SW480 (cell line): ENCODE data around the gene SLIT3.

Source experiments
- DNase-seq: peaks from one replicate; pipeline ENCODE4 v3.0.0-alpha.2; 2016; ENCODE audit warnings: low spot score

SLIT3 gene

GRCh38 chr5:169174923-169175322 is 126.0 kb downstream of the SLIT3 start:
- DNase-seq, result peak; percentile 97

- no peak for DNase-seq
Observed at GRCh38 chr5:169173372-169173771, 127.6 kb downstream of the SLIT3 start.

- DNase-seq, result no peak
Observed at GRCh38 chr5:169171515-169171914, 129.4 kb downstream of the SLIT3 start.

- peak; percentile 79 for DNase-seq
Observed at GRCh38 chr5:169169783-169170182, 131.2 kb downstream of the SLIT3 start.

GRCh38 chr5:169168280-169168679 is 132.7 kb downstream of the SLIT3 start:
- no peak for DNase-seq

- DNase-seq, result no peak
Observed at GRCh38 chr5:169166078-169166477, 134.9 kb downstream of the SLIT3 start.

GRCh38 chr5:169165052-169165451 is 135.9 kb downstream of the SLIT3 start:
- DNase-seq, result peak; percentile 66

- DNase-seq, result peak; percentile 98
Observed at GRCh38 chr5:169164481-169164925, 136.4 kb downstream of the SLIT3 start.

GRCh38 chr5:169162407-169162806 is 138.5 kb downstream of the SLIT3 start:
- peak; percentile 50 for DNase-seq

- DNase-seq, result peak; percentile 100
Observed at GRCh38 chr5:169161022-169161680, 139.8 kb downstream of the SLIT3 start.

GRCh38 chr5:169160405-169160901 is 140.5 kb downstream of the SLIT3 start:
- DNase-seq, result peak; percentile 75

- no peak for DNase-seq
Observed at GRCh38 chr5:169158764-169159163, 142.2 kb downstream of the SLIT3 start.

- DNase-seq, result peak; percentile 94
Observed at GRCh38 chr5:169157064-169157463, 143.9 kb downstream of the SLIT3 start.

GRCh38 chr5:169154679-169155078 is 146.3 kb downstream of the SLIT3 start:
- no peak for DNase-seq

- DNase-seq, result no peak
Observed at GRCh38 chr5:169153405-169153804, 147.5 kb downstream of the SLIT3 start.

- no peak for DNase-seq
Observed at GRCh38 chr5:169152946-169153345, 148.0 kb downstream of the SLIT3 start.

- no peak for DNase-seq
Observed at GRCh38 chr5:169152453-169152852, 148.5 kb downstream of the SLIT3 start.

- DNase-seq, result no peak
Observed at GRCh38 chr5:169151051-169151805, 149.7 kb downstream of the SLIT3 start.

- no peak for DNase-seq
Observed at GRCh38 chr5:169150108-169150507, 150.8 kb downstream of the SLIT3 start.

- DNase-seq, result no peak
Observed at GRCh38 chr5:169149317-169149716, 151.6 kb downstream of the SLIT3 start.

- DNase-seq, result no peak
Observed at GRCh38 chr5:169148138-169148740, 152.7 kb downstream of the SLIT3 start.

- DNase-seq, result no peak
Observed at GRCh38 chr5:169147534-169147933, 153.4 kb downstream of the SLIT3 start.

- DNase-seq, result no peak
Observed at GRCh38 chr5:169146158-169146557, 154.8 kb downstream of the SLIT3 start.
